ENCODE data around the gene MIGA2.
"Not testable (repeated sequence)": the region's sequence is repeated elsewhere in the genome, so short reads cannot be mapped to it uniquely, and the experiment has no call there.

MIGA2 gene

DNA sequence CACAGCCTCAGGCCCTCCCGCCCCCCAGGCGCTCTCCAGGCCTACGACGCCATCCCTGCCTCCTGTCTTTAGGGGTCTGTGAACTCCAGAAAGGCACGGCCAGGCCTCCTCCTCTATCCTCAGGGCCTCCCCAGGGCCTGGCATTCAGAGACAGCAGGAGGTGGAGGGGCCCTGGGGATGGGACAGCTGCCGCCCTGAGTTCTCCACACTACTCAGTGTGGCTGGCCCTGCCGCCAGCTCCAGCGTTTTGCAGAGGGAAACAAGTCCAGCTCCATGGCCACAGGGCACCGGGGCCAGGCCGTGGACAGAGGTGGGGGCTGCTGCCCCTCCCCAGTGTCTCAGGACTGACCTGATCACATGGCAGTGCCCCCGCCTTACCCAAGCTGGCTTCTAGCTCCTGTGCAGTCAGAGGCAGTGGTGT, 24.7 kb upstream of the MIGA2 start:
- DNase-seq = no peak

DNA sequence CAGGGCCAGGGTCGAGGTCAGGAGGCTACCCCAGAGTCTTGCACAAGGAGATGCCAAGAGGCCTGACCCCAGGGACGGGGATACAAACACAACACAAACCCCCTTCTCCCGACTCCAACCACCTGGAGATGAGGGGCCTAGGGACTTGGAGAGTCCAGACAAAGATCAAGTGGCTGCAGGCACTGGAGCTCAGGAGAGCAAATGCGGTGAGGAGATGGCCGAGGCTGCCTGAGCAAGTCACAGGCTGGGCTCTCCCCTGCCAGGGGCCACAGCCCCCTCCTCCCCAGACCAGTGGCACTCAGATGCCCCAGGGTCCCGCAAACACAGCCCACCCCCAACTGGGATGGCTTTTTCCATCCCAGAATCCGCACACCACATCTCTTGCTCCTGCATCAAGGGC, 24.1 kb upstream of the MIGA2 start:
- DNase-seq = no peak

DNA sequence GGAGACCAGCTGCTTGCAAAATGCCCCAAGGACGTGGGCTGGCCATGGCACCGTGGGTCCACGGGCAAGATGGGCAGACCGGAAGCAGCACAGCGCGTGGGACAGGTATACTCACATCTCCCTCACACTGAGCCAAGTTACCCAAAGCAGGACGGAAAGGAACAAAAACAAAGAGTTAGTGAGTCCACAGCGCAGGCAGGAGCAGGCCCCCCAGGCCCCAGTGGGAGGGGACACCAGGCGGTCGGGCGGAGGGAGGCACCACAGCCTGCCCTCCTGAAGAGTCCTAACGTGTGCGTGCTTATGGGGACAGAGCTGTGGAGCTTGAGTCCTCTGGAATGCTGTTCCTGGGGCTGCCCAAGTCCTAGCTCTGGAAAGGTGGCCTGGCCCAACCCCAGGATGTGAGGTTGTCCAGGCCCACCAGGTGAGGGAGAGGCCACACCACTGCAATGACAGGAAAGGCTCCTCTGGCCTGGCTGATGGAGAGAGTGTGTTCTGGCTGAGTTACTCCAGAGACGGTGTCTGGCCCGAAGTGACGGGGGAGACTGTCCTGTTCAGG, 23.5 kb upstream of the MIGA2 start:
- DNase-seq = no peak

GRCh38 chr9:129013674-129014073, 22.8 kb upstream of the MIGA2 start:
- DNase-seq = no peak

DNA sequence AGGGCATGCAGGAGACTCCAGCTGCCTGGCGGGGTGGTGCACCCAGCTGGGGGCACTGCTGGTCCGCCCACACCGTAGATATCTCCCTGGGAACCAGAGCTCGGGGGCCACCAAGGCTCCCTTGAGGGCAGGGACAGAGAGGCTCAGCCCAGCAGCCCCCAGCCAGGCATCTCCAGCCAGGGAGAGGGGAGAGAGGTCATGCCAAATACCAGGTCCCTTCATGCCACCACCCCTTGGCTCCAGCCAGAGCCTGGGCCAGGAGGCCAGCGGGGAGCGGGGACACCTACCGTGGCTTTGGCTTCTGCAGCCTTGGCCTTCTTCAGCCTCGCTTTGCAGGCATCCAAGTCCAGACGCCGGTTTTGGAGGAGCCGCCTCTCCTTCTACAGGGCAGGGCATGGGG, 22.3 kb upstream of the MIGA2 start:
- no peak for DNase-seq

- no peak for DNase-seq
These were observed 21.8 kb upstream of the MIGA2 start for GRCh38 chr9:129014608-129015007.

GRCh38 chr9:129021091-129021490, 15.3 kb upstream of the MIGA2 start:
- DNase-seq = no peak

- DNase-seq = no peak
These were observed 14.4 kb upstream of the MIGA2 start for GRCh38 chr9:129022037-129022436.

- DNase-seq = no peak
These were observed 13.2 kb upstream of the MIGA2 start for GRCh38 chr9:129023036-129023907.

DNA sequence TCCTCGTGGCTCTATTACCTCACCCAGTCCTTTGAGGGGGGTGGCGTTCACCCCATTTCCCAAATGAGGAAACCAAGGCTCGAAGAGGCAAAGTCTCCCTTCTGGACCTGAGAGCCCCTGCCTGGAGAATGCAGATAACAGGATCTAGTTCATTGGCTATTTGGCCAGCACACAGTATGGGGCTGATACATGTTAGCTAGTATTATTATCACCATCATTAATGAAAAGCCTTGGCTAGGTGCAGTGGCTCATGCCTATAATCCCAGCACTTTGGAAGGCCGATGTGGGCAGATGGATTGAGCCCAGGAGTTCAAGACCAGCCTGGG, 12.6 kb upstream of the MIGA2 start:
- no peak for DNase-seq

GRCh38 chr9:129026442-129027223, 9.8 kb upstream of the MIGA2 start:
- no peak for DNase-seq

GRCh38 chr9:129027224-129027684, 9.2 kb upstream of the MIGA2 start:
- DNase-seq = no peak

GRCh38 chr9:129027685-129028191, 8.7 kb upstream of the MIGA2 start:
- no peak for DNase-seq

DNA sequence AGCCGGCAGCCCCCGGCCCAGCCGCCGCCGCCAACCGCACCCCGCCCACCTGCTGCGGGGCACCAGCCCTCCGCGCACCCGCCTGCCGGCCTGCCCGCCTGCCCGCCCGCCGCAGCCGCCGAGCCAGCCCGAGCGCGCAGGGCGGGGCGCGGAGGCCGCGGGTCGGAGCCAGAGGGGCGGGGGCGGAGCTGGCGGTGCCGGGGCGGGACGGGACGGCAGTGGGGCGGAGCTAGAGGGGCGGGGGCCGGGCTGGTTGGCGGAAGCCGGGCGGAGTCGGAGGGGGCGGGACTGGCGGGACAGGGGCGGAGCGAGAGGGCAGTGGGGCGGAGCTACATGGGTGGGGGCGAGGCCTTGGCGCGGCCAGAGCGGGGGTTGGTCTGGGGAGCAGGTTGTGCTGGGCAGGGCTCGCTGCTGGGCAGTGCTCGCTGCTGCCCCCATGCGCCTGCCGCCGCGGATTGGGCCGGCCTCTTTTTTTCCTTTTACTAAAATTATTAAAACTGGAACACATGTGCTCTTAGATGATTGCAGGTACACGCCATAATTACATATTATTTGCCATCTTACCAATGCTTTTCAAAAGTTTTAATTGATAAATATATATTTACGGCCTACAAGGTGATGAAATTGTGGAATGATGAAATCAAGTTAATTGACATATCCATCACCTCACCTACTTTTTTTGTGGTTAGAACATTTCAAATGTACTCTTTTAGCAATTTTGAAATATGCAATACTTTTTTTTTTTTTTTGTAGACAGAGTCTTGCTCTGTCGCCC, 8.0 kb upstream of the MIGA2 start, which contains the start of gene SH3GLB2:
Gene SH3GLB2 (minus strand): TSS at position 140 of the 775 bp plus-strand sequence. CDS start 177 bp downstream, outside the sequence.
- DNase-seq = no peak

- no peak for DNase-seq
These were observed 6.2 kb upstream of the MIGA2 start for GRCh38 chr9:129030191-129030590.

DNA sequence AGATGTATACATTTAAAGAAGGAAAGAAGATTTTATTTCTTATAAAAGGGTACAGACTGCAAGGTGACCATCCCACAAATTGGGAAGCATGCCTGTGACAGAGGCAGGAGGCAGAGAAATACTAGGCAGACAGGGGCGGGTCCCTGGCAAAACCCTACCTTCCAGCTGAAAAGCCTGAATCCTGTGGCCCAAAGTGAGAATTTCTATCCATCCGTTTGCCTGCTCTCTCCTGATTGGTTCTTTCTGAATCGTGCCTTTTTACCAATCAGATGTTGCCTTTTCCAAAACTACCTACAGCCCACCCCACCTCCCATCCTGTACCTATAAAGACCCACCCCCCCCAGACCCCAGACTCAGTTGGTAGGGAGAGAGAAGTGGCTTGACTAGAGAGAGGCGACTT, 4.9 kb upstream of the MIGA2 start:
- DNase-seq = no peak

GRCh38 chr9:129032541-129033159, 3.8 kb upstream of the MIGA2 start:
- DNase-seq = no peak

- DNase-seq = no peak
These were observed 3.2 kb upstream of the MIGA2 start for GRCh38 chr9:129033216-129033615.

GRCh38 chr9:129035838-129036237, 588 bp upstream of the MIGA2 start:
- DNase-seq = not testable (repeated sequence)

DNA sequence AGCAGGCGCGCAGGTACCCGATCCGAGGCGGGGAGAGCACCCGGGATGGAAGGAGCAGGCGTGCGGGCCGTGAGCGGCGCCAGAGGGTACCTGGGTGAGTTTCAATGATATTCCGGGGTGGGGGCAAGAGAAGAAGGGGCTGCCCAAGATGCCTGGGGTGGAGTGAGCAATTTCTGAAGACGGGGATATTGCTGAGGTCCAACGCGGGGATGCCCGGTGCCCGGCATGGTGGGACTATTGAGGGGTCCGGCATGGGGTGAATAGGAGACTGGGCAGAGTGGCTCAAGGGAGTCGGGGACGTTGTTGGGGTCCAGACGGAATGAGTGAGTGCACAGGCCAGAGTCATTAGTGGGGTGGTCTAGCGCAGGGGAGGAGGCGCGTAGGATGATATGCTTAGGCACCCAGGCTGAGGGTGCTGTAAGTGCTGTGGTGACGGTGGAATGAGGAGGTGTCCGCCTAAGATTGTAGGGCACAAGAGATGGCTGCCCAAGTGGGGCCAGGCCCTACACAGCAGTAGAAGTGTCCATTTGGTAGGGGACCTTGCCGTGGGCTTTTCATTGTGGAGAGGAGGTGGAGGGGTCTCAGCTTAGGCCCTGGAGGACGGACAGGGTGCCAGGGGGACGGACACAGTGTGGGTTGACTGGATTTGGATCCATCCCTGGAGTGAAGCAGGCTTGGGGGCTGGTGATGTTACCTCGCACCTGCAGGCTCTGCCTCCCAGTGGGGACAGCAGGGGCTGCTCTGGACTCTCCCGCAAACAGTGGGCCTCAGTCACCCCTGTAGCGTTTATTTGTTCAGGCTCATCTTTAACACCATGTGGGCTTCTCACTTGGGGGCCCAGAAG, 719 bp downstream of the MIGA2 start:
- DNase-seq = no peak

DNA sequence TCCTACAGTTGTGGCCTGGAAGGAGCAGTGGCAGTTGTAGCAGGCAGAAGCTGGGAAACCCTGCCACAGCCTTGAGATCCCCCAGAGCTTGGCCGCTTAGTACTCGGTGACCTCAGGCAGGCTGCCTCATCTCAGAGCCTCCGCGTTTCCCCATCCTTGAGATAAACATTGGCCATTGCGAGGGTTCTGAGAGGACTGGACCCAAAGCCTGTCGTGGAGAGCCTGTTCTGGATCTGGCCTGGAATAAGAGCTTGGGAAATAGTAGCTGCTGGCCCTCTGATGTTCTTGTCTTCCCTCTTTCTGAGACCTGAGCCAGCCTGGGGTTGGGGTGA, 1.3 kb downstream of the MIGA2 start:
- DNase-seq = no peak
